SK-N-MC (cell line): Measurements from ENCODE around the gene CEP290.

Experiments
- EZH2 ChIP-seq: fragments of 200-600 bp; sonication (generic); IDR thresholded peaks from one replicate; pipeline ENCODE4 v1.6.1; 2017; ENCODE audit warnings: antibody characterized with exemption
- FOXP2 ChIP-seq: optimal IDR thresholded peaks from 2 replicates; pipeline ENCODE3; 2011; ENCODE audit warnings: mild to moderate bottlenecking, moderate library complexity; ENCODE audit not compliant: insufficient read depth; ENCODE audit errors: extremely low read length, control extremely low read depth
- POLR2AphosphoS5 ChIP-seq: IDR thresholded peaks from 2 replicates; pipeline ENCODE4 v1.6.1; 2012; ENCODE audit warnings: mild to moderate bottlenecking, low read depth, low read length, borderline replicate concordance

GRCh38 chr12:88145567-88146505, 3.9 kb upstream of the CEP290 start:
- TF ChIP-seq POLR2AphosphoS5 = no peak
- no peak for TF ChIP-seq FOXP2
- TF ChIP-seq EZH2 = no peak
